GM03348 (cell line): ENCODE measurements around the gene TENM3.

Experiments used
- DNase-seq: peaks from one replicate; pipeline ENCODE4 v3.0.0; 2012; ENCODE audit warnings: low spot score

Gene TENM3

GRCh38 chr4:182288534-182288933, 45.3 kb downstream of the TENM3 start:
- DNase-seq = no peak

- no peak for DNase-seq
Measured at GRCh38 chr4:182289809-182290208, 46.6 kb downstream of the TENM3 start.

GRCh38 chr4:182291175-182291574, 48.0 kb downstream of the TENM3 start:
- DNase-seq = no peak

- DNase-seq = no peak
Measured at GRCh38 chr4:182291597-182292270, 48.5 kb downstream of the TENM3 start.

- DNase-seq = no peak
Measured at GRCh38 chr4:182292612-182293011, 49.4 kb downstream of the TENM3 start.

- DNase-seq = no peak
Measured at GRCh38 chr4:182293691-182294255, 50.6 kb downstream of the TENM3 start.

- DNase-seq = no peak
Measured at GRCh38 chr4:182294451-182294850, 51.2 kb downstream of the TENM3 start.

GRCh38 chr4:182297659-182298058, 54.5 kb downstream of the TENM3 start:
- peak; percentile 27 for DNase-seq

GRCh38 chr4:182301736-182302135, 58.5 kb downstream of the TENM3 start:
- DNase-seq = no peak

- DNase-seq = no peak
Measured at GRCh38 chr4:182303847-182304246, 60.6 kb downstream of the TENM3 start.

- no peak for DNase-seq
Measured at GRCh38 chr4:182306792-182307507, 63.7 kb downstream of the TENM3 start.

- peak; percentile 87 for DNase-seq
Measured at GRCh38 chr4:182307746-182308145, 64.5 kb downstream of the TENM3 start.

- DNase-seq = no peak
Measured at GRCh38 chr4:182309877-182310276, 66.7 kb downstream of the TENM3 start.

GRCh38 chr4:182310316-182310715, 67.1 kb downstream of the TENM3 start:
- no peak for DNase-seq

- DNase-seq = no peak
Measured at GRCh38 chr4:182310962-182311361, 67.8 kb downstream of the TENM3 start.

GRCh38 chr4:182314537-182314936, 71.3 kb downstream of the TENM3 start:
- no peak for DNase-seq

GRCh38 chr4:182318256-182318655, 75.1 kb downstream of the TENM3 start:
- no peak for DNase-seq

GRCh38 chr4:182320092-182320491, 76.9 kb downstream of the TENM3 start:
- no peak for DNase-seq

- no peak for DNase-seq
Measured at GRCh38 chr4:182320580-182320979, 77.4 kb downstream of the TENM3 start.

- no peak for DNase-seq
Measured at GRCh38 chr4:182324282-182324681, 81.1 kb downstream of the TENM3 start.

- DNase-seq = no peak
Measured at GRCh38 chr4:182325397-182325796, 82.2 kb downstream of the TENM3 start.

- no peak for DNase-seq
Measured at GRCh38 chr4:182325848-182326255, 82.7 kb downstream of the TENM3 start.

GRCh38 chr4:182328505-182328904, 85.3 kb downstream of the TENM3 start:
- no peak for DNase-seq
